OCI-LY1 (cell line): Measurements from ENCODE around the gene MED13L.

Experiments
- EZH2 ChIP-seq: fragments of 200-600 bp; sonication (generic), shearing (Covaris generic); IDR thresholded peaks from 2 replicates; pipeline ENCODE4 v1.8.0; 2017; ENCODE audit warnings: borderline replicate concordance, mixed run types, mild to moderate bottlenecking, antibody characterized with exemption, low read length, moderate library complexity, mixed read lengths
- TF ChIP-seq, protein P1 (sequence below): fragments of 200-600 bp; sonication (generic), shearing (Covaris generic); IDR thresholded peaks from 2 replicates; pipeline ENCODE4 v1.5.1; 2017; ENCODE audit warnings: mild to moderate bottlenecking, antibody characterized with exemption, low read length, moderate library complexity, mixed read lengths

- TF ChIP-seq EZH2 = no peak
- TF ChIP-seq, protein P1, sequence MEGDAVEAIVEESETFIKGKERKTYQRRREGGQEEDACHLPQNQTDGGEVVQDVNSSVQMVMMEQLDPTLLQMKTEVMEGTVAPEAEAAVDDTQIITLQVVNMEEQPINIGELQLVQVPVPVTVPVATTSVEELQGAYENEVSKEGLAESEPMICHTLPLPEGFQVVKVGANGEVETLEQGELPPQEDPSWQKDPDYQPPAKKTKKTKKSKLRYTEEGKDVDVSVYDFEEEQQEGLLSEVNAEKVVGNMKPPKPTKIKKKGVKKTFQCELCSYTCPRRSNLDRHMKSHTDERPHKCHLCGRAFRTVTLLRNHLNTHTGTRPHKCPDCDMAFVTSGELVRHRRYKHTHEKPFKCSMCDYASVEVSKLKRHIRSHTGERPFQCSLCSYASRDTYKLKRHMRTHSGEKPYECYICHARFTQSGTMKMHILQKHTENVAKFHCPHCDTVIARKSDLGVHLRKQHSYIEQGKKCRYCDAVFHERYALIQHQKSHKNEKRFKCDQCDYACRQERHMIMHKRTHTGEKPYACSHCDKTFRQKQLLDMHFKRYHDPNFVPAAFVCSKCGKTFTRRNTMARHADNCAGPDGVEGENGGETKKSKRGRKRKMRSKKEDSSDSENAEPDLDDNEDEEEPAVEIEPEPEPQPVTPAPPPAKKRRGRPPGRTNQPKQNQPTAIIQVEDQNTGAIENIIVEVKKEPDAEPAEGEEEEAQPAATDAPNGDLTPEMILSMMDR = no peak
These were observed 42.6 kb upstream of the MED13L start for GRCh38 chr12:116319898-116320621.
